ENCODE measurements around the gene LYPLAL1. TPM values are rescaled to one million over a fixed set of nuclear protein-coding genes. Genes with fewer than 3 reads are reported as not detected.

The LYPLAL1 gene
- total RNA-seq, 1 donor from 2014 or later, result 41.6 TPM

DNA sequence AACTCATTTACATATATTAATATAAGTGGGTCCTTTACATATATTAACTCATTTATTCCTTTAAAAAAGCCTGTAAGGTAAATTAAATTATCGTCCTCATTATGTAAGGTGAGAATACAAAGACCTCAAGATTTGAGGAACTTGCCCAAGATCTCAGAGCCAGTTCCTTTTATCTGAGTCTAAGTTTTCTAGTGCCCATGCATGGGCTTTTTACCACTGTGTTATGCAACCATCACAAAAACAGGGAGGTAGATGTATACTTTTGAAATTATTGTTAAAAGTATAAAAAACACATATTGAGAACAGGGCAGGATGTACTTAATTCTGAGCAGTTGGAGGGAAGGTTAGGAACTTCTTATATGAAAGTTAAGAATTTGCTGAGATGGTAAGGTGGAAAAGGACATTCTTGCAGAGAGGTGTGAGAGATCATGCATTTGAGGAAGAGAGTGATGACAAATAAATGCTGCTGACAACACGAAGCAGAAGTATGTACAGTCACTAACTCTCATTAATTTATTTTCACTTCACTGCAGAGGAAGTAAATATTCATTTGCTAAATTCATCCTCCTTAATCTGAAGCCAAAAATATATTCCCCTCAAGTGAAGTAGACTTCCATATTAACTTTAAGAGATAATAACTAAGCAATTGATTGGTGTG, 28.9 kb upstream of the LYPLAL1 start:
- DNase-seq, result no peak
- peak in 1 of 2 donors; percentile 39 for ATAC-seq
- H3K27me3 ChIP-seq (ENCODE audit: low read depth), result no peaks in the 10 kb centered on the region
- no peak overlapping the region for H3K27ac ChIP-seq
- no peaks in the 10 kb centered on the region for H3K9me3 ChIP-seq
- no peaks in the 10 kb centered on the region for H3K36me3 ChIP-seq
- no peak overlapping the region for H3K4me3 ChIP-seq
- intact Hi-C loops (cut with DNase I), result no loop called here
- H3K4me1 ChIP-seq, result no peaks in the 10 kb centered on the region
- TF ChIP-seq, protein P1, sequence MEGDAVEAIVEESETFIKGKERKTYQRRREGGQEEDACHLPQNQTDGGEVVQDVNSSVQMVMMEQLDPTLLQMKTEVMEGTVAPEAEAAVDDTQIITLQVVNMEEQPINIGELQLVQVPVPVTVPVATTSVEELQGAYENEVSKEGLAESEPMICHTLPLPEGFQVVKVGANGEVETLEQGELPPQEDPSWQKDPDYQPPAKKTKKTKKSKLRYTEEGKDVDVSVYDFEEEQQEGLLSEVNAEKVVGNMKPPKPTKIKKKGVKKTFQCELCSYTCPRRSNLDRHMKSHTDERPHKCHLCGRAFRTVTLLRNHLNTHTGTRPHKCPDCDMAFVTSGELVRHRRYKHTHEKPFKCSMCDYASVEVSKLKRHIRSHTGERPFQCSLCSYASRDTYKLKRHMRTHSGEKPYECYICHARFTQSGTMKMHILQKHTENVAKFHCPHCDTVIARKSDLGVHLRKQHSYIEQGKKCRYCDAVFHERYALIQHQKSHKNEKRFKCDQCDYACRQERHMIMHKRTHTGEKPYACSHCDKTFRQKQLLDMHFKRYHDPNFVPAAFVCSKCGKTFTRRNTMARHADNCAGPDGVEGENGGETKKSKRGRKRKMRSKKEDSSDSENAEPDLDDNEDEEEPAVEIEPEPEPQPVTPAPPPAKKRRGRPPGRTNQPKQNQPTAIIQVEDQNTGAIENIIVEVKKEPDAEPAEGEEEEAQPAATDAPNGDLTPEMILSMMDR (IDR thresholded peaks at IDR 0.05), result no peak

GRCh38 chr1:219147571-219148019, 26.1 kb upstream of the LYPLAL1 start:
- Histone ChIP-seq H3K27ac (no peak overlapping the region), H3K4me1 (no peaks in the 10 kb centered on the region), H3K9me3 (no peaks in the 10 kb centered on the region), H3K36me3 (no peaks in the 10 kb centered on the region), H3K27me3 (ENCODE audit: low read depth) (no peaks in the 10 kb centered on the region), H3K4me3 (no peak overlapping the region)
- intact Hi-C loops (cut with DNase I), result no loop called here
- TF ChIP-seq, protein P1 (IDR thresholded peaks at IDR 0.05), result no peak
- DNase-seq (no peak), ATAC-seq (no peak)

GRCh38 chr1:219149009-219149577, 24.6 kb upstream of the LYPLAL1 start:
- ATAC-seq, result no peak
- no peak for DNase-seq
- Histone ChIP-seq H3K9me3 (no peaks in the 10 kb centered on the region), H3K27me3 (ENCODE audit: low read depth) (no peaks in the 10 kb centered on the region), H3K27ac (no peak overlapping the region), H3K4me3 (no peak overlapping the region), H3K4me1 (no peaks in the 10 kb centered on the region), H3K36me3 (no peaks in the 10 kb centered on the region)
- TF ChIP-seq, protein P1 (IDR thresholded peaks at IDR 0.05), result no peak
- intact Hi-C loops (cut with DNase I), result no loop called here

GRCh38 chr1:219149953-219150352, 23.7 kb upstream of the LYPLAL1 start:
- H3K27me3 ChIP-seq (ENCODE audit: low read depth), result no peaks in the 10 kb centered on the region
- no peak overlapping the region for H3K4me3 ChIP-seq
- DNase-seq (no peak), ATAC-seq (no peak)
- no peaks in the 10 kb centered on the region for H3K4me1 ChIP-seq
- no peaks in the 10 kb centered on the region for H3K36me3 ChIP-seq
- H3K9me3 ChIP-seq, result no peaks in the 10 kb centered on the region
- TF ChIP-seq, protein P1 (IDR thresholded peaks at IDR 0.05), result no peak
- no peak overlapping the region for H3K27ac ChIP-seq
- intact Hi-C loops (cut with DNase I), result no loop called here

- no peak for ATAC-seq
- H3K27ac ChIP-seq, result no peak overlapping the region
- TF ChIP-seq, protein P1 (IDR thresholded peaks at IDR 0.05), result no peak
- H3K4me1 ChIP-seq, result no peaks in the 10 kb centered on the region
- no peaks in the 10 kb centered on the region for H3K36me3 ChIP-seq
- H3K4me3 ChIP-seq, result no peak overlapping the region
- no peak for DNase-seq
- H3K27me3 ChIP-seq (ENCODE audit: low read depth), result no peaks in the 10 kb centered on the region
- intact Hi-C loops (cut with DNase I), result no loop called here
- H3K9me3 ChIP-seq, result no peaks in the 10 kb centered on the region
These were observed 22.8 kb upstream of the LYPLAL1 start for GRCh38 chr1:219150913-219151312.
